HG03139 (cell line): ENCODE measurements around the gene ACAP2.

Source experiments
- ATAC-seq: cut with Tn5 transposase; IDR thresholded peaks from one replicate; pipeline ENCODE4 v1.9.1; 2021; ENCODE audit not compliant: unreplicated experiment

The ACAP2 gene

DNA sequence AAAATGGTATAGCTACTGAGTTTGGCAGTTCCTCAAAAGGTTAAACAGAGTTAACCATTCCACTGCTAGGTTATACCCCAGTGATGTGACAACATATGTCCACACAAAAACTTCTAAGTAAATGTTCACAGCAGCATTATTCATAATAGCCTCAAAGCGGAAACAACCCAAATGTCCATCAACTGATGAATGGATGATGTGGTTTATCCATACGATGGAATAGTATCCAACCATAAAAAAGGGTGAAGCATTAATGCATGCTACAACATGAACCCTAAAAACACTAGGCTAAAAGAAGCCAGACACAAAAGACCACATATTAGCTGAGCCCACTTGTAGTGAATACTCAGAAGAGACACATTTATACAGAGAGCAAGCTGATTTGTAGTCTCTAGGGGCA is 180.9 kb downstream of the ACAP2 start:
- ATAC-seq, result no peak

DNA sequence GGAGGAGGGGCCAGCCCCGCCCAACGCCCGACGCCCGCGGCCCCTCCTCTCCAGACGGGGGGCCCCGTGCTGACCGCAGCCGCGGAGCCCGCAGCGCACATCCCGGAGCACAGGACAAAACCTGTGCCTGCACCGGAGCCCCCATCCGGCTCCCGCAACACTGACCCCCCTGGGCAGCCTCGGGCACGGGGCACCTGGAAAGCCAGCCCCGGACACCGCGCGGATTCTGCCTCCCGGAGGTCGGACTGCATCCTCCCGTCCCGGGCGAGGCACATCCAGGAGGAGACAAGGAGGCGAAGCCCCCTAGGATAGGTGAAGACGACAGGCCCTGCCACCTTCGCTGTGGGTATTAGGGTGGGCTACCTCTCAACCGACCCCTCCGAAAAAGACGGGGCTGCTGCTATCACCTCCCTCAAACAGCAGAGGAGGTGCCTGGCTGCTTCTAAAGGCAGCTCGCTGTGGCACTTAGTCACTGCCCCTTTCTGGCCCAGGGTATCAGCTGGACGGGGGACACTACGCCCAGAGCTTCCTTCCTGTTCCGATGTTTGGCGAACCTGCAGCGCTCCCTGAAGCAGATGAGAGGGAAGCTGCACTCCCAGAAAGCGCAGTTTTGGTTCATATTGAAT is 182.4 kb downstream of the ACAP2 start:
- ATAC-seq, result peak; percentile 10

DNA sequence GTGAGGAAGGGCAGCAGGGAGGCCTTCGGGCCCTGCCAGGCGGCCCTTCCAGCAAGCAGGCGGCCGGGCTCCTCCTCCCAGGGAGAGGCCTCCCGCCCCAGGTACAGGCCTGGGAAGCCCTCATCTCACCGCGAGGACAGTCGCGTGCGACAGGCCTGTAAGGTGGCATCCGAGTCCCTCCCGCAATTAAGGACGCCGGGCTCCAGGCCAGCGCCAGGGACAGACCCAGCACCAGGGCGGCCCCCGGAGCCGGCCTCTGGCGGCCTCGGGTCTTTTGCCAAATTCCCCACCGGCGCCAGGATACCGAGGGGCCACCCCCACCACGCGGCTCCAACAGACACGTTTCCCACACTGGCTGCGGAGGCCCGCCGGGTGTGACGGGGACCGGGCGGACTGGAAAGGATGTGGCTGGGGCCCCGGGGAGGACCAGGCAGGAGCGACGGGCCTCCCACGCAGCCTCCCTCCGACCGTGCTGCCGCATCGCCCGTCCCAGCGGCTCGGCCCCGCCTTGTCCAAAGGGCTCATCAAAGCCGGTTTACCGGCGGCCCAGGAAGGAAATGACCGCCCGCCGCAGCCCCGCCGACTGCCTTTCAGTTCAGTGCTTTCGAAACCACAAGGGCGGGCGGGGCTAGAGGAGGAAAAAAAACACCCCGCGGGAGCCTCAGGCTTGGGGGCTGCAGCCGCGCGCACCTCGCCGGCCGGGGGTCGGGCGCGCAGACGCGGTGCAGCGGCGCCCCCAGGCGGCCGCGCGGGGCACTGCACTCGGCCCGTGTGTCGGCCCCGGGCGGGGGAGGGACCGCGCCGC is 183.1 kb downstream of the ACAP2 start:
- ATAC-seq, result peak; percentile 64

DNA sequence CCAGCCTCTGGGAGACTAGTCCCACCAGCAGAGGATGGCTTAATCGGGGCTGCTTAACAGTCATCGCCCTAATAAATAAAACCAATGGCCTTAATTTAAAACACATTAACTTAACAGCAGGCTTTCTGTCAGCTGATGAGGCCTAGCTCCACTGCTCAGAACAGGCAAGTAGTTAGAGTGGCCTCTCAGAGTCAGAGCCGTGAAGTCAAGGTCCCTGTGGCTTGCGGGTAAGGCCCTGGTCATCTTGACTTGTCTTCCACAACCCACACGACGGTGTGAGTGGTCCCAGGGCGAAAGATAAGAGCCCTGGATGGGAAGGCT is 183.7 kb downstream of the ACAP2 start:
- ATAC-seq, result peak; percentile 4

DNA sequence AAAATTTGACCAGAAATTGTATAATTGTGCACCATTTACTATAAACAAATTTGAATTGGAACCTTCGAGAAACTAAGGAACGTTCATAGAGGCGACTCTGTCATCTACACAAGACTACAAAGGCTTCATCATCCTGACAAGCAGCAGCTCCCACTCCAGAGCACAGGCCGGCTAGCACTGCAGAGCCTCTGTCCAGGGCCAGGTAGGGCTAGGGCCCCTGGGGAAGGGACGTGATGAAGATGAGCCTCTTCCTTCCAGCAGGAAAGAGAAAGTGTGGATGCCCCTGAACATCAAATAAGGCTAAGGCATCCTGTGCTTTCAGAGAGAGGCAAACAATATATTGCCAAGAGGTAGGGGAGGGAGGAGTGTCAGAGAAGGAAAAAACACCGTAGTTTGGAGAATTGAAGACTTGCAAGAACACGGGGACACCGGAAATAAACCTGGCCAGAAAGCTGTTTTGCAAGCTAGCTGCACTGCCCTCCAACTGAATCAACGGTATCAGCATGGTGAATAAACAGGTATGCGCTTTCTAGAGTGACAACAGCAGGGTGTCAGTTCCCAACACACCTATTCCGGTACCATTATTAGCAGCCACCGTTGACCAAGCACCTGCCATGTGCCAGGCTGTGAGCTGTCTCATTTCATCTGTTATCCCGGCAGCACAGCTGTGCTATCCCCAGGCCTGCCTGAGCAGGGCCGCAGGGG is 184.2 kb downstream of the ACAP2 start:
- no peak for ATAC-seq

DNA sequence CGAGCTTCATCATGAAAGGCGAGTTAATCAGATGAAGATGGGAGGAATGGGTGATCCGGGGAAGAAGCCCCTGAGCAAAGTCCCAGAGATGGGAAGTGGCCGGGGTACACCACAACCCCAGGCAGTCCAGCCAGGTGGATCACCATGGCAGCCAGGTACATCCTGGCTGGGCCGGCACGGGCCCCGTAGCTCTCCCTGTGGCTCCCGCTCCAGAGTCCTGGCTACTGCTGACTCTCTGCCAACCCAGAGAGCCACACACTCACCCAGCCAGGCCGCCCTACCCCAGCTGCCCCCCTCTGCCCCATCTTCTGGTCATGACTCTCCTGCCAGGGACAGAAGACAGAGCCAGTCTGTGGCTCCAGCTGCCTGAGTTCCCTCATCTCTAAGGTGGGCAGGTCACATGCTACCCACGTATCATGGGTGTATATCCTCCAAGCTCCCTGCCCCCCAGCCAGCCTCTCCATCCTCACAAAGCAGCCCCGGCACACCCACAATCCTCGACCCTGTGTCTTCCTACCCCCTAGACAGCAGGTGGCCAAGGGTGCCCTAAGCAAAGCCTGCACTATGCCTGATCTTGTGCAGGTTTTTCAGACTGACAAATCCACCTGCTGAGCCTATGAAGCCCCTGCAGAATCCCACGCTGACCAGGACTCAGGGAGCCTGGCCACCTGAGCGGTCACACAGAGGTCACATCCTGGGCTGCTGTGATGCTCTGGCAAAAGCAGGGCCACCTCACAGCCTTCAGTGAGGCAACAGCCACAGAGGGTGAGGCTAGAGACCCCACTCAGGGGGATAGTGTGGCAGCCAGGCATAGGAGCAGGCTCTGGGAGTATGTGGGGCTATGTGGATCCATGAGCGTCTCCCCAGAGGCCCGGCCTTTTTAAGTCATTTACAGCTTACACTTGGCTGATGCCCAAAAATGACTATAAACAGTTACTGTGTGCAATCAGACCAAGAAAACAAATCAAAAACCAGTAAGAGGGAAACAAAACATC is 185.1 kb downstream of the ACAP2 start:
- ATAC-seq, result no peak

DNA sequence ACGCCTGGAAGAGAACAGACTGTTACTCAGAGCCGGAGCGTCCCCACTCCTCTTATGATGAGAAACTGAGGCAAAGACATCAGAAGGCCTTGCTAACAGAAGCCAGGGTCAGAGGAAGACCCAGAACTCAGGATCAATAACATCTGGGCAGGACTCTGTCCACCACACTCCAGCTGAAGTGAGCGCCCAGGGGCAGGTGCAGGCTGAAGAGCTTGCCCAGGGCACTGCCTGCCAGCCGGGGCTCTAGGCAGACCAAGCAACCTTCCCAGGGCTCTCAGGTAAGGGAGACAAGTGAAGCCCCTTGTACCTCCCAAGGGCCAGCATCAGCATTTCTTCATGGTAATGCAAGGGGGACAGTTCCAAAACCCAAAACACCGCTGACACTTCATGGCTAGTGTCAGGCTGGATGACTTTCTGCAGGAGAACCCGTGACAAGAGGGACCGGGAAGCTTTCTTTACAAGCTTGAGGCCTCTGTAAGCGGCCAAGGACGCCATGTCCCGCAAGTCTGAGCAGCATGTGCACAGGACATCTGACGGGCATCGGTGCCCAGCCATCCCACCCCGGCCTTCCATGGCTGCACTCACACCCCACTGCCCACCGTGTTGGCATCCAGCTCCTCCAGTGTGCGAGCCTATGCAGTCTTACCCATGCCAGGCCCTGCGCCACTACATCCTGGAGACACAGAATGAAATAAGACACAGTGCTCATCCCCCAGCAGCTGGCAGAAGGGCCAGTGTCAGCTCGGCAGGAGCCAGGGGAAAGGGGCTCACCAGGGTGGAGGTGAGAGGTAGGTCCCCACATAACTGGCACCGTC is 186.0 kb downstream of the ACAP2 start:
- no peak for ATAC-seq

DNA sequence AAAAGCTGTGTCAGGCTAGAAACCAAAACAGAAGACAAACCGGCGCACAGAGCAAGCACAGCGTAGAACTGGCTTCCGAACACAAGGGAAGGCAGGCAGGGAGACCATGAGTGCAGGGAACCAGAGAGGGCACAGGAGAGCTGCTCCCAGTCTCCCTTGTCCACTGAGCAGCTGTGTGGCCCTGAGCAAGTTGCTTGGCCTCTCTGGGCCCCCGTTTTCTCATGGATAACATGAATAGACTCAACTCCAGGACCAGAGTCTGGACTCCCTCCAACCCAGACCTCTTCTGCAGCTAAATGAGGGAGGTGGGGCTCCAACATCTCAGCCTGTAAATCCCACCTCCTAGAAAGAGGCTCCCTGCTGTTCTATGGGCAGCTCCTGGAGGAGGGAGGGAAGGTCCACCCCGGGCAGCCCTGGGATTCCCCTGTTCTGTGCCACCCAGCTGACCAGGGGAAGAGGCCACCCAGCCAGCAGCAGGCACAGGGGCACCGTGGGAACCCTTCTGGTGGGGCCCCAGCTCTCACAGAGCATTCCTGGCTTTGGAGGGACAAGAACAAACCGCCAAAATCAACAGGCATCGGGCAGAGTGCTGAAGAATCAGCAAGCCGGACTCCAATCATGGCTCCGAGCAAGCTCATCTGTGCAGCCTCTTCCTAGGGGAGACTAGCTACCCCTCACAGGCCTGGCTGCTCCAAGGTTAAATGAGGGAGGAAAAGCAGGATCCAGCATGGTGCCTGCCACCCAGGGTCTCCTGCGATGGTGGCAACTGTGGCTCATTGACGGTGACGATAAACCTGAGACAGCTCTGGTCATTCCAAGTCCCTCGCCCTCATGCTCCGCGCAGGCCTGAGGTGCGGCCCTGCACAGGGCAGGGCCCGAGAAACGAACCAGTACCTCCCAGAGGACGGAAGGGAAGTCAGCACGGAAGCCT is 187.0 kb downstream of the ACAP2 start:
- ATAC-seq, result no peak

DNA sequence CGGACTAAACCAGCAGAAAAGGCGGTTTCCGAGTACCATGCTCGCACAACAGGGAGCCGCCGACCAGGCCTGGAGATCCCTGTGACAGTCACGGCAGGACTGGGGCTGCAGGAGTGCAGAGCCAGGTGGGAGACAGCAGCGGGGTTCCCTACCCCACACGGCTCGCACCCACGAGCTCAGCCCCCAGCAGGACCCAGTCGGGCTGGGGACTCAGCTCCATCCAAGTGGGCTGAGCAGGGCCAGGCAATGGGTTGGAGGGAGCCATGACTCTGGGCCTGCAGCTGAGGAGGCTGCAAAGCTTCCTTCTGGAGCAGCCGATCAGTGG is 187.7 kb downstream of the ACAP2 start:
- no peak for ATAC-seq

DNA sequence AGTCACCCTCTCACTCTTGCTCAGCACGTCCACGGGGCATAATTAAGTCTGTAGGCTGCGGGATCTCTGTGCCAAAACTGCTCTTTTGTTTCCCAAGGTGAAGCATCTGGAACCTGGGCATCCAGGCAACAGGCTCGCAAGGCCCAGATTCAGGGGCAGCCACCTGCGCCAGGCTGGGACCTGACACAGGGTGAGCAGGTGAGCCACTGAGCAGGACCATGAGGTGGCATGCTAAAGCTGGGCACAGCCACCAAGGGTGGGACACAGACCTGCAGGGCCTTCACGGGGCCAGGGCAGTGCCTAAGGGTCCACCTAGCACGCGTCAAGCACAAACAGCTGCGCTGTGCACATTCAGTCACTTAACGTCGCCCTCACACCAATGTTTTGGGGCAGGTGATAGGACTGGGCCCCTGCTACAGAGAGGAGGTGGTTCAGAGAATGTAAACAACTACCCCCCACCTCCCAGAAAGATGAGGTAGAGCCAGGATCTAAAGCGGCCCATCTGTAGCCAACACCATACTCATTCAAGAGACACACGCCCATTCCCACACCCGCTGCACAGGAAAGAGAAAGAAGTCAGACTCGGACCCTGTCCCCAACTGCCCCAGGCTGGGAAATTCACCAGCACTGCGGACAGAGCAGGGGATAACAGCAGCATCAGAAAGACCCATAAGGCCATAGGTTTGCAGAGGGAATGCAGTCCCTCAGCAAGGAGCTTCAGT is 188.2 kb downstream of the ACAP2 start:
- ATAC-seq, result no peak

DNA sequence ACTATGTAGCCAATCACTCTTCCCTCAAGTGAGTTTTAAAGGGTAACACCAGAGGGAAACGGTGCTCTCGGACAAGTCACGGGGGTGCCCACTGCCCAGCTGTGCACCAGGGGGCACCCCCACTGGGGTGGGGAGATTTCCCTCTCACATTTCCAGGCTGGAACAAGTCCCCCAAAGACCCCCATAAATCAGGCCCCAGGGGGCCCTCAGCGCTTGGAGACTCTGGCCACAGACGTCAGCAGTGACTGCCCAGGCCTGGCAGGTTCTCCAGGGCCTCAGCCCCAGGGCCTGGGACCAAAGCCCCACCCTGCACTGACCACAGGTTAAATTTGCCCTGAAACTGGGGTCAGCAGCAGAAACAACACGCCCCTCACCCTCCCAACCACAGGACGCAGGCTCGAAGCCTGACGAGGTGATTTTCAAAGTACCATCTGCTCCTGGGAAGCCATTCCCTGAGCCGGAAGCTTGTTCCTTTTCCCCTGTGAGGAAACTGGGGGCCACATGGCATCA is 188.8 kb downstream of the ACAP2 start:
- ATAC-seq, result no peak

DNA sequence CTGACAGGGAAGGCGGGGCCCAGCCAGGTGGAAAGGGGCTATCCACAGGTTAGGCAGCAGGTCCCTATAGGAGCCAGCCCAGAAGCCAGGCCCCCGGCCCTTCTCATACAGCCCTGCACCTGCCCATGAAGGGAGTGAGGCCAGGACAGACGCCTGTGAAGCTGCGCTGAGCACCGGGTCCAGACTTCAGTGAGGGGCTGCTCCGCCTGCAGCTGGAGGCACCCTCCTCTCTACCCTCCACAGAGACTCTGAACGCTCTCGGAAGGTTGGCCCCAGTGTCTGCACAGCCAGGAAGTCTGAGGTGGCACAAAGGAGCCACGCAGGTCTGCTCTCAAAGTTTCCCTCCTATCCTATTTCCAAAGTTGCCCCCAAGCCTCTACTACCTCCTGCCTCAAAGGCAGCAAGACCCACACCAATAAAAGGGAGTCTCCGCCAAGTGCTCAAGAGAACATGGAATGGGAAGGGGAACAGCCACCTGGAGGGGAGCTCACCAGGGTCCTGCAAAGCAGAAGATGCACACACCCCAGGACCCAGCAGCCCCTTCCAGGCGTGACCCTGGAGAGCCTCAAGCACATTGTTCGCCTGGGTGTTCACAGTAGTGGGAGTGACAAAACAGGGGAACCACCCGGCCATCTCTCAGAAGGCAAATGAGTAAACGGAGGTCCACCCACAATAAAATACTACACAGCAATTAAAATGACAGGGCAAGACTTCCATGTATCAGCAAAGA is 191.3 kb downstream of the ACAP2 start:
- no peak for ATAC-seq

DNA sequence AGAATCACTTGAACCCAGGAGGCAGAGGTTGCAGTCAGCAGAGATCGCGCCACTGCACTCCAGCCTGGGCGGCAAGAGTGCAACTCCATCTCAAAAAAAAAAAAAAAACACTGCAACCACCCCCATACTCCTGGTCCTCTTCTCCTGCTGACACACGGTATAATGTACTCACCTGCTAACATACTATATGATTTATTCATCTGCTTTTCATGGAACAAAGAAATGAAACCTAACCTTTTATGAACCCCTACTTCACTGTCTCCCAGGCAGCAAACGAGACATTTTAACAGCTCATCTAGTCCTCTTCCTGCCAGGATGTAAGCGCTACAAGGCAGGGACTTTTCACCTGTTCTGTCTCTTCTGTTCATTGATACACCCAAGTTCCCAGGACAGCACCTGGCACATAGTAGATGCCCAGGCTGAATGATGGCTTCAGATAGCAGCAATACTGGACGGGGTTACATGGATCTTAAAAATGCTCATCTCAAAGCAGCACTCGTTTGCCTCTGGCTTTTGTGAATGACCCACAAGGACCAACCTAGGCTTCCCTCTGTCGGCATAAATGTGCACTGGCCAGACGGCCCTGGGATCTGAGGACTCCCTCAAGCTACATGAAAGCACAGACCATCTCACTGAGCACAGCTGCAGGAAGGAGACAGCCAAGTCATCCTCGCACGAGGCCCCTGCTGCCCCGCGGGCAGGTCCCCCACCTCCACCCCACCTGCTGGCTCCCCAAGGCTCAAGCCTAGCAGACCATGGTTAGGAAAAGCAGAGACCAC is 192.2 kb downstream of the ACAP2 start:
- ATAC-seq, result no peak

DNA sequence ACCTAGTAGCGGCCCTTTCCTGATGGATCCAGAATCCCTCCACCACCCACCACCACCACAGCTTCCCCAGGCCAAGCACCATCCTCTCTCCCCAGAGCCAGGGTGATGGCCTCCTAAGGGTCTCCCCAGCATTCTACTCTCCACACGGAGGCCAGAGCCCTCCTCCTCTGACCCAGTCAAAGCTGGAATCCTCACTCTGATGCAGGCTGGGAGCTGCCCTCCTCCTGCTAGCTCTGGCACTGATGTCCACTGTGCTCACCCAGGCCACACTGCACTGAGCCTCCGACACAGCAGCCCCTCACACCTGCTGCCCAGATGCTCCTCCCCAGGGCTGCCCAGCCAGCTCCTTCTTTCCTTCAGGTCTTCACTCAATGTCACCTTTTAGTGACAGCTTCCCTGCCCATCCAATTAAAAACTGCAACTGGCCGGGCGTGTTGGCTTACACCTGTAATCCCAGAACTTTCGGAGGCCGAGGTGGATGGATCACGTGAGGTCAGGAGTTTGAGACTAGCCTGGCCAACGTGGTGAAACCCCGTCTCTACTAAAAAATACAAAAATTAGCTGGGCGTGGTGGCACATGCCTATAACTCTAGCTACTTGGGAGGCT is 192.9 kb downstream of the ACAP2 start:
- no peak for ATAC-seq

DNA sequence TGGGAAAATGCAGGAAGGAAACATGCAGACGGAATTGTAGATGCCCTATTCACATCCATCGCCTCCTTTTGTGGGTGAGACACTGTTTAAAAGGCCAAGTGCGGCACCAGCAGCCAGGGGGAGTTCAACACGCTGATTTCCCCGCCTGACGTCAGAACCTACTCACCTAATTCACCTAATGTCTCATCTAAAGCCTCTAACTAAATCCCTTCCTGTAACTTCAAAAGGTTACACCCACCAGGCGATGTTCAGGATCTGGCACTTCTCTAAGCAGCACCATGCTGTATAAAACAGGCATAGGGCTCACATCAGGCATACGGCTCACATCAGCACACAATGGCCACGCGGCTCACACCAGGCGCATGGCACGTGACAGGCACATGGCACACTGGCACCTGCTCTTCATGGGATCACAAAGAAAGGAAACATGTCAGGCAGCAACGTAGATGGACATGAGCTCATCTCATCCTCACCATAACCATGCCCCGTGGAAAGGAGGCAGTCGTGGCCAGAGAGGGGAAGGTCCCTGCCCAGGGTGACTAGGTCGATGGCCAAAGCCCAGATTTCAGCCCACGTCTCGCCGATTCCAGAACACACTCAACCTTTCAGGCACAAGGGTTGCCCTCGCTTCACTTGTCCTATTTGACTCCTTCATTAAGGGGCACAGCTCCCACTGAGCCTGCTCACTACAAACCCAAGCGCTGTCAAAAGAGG is 193.6 kb downstream of the ACAP2 start:
- ATAC-seq, result no peak

DNA sequence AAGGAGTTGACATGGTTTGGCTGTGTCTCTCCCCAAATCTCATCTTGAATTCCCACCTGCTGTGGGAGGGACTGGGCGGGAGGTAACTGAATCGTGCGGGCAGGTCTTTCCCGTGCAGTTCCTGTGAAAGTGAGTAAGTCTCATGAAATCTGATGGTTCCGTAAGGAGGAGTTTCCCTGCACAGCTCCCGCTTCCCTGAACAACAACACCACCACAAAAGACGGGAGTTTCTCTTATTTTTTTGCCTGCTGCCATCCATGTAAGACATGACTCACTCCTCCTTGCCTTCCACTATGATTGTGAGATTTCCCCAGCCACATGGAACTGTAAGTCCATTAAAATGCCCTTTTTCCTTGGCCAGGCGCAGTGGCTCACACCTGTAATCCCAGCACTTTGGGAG is 194.5 kb downstream of the ACAP2 start:
- ATAC-seq, result no peak
